HG02642 (cell line): ENCODE measurements around the gene MPND.

ENCODE experiments used
- ATAC-seq: cut with Tn5 transposase; IDR thresholded peaks from one replicate; pipeline ENCODE4 v1.9.1; 2021; ENCODE audit warnings: mild to moderate bottlenecking; ENCODE audit not compliant: unreplicated experiment, poor library complexity

The MPND gene

DNA sequence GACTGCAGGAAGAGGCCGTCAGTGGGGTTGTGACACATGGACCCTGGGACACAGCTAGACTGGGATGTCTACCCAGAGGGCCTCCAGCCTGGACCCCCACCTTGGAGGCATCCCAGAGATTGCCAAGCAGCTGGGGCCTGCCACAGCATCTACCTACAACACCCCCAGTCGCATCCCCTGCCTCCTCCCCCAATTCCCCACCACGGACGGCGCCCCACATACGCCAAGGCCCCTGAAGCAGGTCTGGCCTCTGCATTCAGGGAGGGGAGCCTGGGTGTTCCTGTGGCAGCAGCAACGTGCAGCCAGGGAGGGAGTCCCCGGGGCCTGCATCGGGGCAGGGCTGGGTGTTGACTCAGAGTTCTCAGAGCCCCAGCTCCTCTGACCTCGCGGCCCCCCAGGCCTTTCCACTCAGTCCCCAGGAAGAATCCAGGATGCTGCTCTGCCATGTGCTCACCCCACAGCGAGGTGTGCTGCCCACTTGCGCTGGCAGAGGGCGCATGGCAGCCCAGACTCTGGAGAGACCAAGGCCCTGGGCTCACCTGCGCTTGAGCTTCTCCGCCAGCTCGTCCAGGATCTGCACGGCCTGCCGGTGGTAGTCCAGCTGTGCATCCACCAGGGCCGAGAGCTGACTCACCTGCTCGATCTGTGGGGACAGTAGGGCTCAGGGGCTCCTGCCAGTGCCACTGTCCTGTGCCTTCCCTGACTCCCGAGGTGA, 19.6 kb downstream of the MPND start:
- ATAC-seq: no peak

DNA sequence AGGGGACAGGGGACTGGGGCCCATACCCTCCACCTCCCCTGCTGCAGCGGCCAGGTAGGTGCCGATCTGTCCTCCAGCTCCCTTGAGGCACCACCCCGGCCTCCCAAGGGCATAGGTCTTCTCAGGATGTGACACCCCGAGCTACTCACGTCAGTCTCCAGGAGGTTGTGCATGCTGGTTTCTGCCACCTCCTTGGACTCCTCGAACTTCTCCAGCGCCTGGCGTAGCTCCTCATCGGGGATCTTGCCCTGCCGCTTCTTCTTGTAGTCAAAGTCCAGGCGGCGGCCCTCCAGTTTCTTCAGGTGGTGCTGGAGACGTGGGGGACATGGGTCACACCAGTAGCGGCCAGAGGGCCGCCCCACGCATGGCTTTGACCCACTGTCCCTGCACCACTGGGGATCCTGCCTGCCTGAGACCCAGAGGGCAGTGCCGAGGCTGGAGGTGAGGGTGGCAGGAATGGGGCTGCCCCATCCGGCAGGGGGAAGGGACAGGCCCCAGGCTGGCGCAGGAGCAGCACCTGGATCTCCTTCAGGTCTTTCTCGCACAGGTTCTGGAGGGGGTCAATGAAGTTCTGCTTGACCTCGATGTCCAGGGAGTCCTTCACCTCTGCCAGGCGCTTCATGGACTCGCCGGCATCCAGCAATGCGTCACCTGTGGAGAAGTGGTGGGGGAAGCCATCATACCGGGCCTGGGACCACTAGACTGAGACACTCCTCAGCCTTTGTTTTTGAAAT, 20.4 kb downstream of the MPND start:
- ATAC-seq: no peak

DNA sequence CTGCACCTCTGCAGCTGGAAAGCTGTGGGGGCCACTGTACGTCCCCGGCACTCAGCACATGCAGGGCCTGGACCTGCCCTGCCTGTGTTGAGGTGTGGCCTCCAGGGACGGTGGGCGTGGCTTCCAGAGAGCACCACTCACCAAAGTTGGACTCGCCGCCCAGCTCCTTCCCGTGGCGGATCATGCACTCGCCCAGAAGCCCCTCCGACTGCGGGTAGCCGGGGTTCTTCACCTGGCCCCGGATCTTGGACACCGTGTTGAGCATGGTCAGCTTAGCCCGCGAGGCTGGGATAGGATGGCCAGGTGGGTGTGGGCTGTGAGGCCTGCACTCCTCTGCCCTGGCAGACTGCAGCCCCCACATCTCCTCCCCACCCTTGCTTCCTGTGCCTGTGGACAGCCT, 22.0 kb downstream of the MPND start:
- ATAC-seq: no peak

DNA sequence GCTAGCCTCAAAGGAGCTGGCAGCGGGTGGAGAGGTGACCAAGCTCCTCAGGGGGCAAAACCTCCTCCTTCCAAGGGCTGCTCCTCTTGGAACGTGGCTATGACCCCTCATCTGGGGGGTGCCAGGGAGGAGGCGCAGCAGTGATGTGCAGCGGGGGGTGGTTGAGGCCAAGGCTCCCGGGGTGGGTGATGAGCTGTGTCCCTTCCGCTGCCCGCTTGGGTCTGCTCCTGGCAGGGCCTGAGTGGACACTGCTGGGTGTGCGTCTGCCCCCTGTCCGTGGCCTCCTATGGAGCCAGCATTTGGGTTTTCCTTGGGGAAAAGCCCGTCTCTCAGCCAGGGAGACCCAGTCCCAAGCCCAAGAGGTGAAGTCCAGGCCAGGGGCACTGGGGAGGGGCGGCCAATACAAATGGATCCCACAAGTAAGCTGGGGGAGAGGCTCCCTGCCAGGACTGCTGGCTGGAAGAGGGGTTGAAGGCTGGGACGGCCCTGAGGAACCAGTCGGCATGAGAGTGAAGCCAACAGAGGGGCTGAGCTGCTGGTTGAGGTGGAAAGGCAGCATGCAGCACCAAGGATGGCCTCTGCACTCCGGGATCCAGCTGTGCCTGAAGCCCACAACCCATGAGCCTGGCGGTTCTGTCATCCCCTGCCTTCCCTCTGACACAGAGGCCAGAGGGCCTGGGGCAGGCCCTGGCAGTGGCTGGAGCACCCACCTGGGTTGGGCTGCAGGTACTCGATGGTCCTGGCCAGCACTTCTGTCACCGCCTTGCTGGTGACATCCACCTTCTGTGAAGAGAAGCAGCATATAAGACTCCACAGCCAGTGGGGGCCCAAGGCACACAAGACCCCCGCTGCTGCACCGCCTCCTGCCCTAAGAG, 22.7 kb downstream of the MPND start:
- ATAC-seq: no peak

DNA sequence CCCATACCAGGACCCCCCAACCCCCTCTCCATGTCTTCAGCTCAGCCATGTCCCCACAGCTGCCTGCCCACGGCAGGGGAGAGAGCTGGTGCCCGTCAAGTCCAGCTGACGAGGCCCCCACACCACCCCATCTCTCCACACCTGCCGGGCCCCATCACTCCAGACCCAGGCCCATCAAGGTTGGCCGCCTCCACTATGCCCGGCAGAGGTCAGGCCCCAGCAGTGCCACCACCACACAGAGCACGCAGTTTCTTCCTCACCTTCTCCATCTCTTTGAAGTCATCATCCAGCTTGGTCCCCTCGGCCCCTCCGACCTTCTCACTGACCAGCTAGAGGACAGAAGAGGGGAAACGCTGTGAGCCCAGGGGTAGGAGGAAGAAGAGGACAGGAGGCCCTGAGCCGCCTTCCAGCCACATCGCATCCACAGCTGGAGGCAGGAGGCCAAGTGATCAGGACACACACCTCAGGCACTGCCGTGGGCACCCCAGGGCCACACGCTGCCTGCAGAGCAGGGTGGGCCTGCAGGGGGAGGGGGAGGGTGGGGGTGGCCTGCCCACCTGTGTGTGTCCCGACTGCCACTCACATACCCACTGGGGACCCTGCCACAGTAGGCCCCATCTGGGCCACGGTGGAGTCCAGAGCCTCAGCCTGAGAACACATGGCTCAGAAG, 23.4 kb downstream of the MPND start:
- no peak for ATAC-seq

GRCh38 chr19:4367336-4367723, 24.0 kb downstream of the MPND start:
- no peak for ATAC-seq

- no peak for ATAC-seq
These were observed 24.4 kb downstream of the MPND start for GRCh38 chr19:4367781-4368127.

DNA sequence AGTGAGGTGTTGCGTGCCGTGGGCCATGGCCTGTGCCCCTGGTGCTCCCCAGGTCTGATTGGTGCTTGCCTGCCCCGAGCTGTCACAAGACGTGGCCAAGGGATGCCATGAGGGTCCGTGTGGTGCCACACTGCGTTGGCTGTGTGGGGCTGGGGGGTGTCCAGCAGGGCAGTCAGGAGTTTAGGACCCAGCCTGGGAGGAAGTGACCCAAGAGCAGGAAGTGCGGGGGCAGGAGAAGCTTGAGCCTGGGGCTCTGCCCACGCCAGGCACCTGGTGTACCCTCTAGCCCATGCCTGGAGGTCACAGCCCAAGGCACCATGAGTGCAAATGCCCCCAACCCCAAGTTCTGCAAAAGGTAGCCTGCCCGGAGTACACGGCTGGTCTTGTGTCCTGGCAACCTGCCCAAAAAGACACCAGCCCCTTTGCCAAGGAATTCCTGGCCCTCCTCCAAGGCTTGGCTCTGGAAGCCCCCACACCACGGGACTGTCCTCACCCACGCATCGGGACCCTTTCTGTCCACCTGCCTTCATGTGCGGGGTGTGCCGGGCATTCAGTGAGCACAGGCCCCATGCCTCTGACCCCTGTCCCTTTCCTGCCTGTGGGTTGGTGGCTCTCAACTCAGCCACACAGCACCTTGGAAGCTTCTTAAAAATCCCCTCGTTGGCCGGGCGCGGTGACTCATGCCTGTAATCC, 24.9 kb downstream of the MPND start:
- ATAC-seq: no peak

DNA sequence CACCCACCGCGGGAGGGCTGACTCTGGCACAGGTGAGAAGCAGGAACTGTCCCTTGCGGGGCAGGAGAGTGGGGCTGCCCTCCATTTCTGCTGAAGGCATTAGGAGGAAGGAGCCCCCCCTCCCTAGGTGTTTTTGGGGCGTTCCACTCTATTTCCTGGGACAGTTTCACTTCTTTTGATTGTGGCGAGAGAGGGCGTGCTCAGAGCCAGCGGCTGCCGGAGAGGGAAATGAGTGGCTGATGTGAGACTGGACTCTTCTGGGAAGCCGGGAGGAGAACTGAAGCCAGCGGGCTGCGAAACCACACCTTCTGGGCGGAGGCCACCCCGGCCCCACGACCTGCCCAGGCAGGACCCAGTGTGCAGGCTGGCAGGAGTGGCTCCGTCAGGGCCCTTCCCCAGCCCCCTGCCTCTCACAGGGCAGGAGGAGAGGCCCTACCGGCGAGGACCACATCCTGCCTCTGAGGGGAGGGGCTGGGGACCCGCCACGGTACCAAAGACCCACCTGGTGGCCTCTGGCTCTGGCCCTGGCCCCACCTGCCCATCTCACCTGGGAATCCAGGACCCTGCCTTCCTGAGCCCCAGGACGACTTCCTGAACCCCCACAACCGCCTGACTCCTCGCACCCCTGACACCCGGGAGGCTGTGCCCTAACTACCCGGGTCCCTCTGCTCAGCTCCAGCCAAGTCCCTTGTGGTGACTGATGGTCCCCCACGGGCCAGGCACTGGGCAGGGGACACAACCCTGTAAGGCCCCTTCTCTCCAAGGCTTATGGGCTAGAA, 25.9 kb downstream of the MPND start:
- peak; percentile 57 for ATAC-seq

- ATAC-seq: peak; percentile 50
These were observed 26.5 kb downstream of the MPND start for GRCh38 chr19:4369888-4370260.

DNA sequence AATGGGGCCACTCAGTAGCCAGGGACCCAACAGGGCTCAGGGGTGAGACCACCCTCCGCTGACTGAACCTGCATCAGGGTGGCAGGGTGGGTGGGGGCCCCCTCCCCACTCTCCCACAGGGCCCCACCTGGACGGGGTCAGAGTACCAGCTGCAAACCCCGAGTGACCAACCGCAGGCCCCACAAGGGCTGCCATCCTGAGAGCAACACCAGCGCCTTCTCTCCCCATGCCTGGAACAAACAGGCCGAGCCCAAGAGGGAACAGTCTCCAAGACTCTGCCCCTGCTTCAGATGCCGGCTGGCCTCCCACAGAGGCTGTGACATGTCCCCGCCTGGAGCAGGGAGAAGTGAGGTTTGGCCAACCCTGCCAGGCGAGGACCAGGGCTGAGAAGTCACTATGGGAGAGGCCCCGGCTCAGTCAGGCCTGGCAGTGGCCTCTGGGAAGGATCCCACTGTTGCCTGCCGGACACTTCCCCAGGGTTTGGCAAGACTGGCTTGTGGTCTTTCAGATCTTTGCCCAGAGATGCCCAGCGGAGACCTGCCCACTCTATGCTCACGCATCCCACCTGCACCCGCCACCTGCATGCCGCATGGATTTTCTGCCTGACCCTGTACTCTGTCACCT, 27.2 kb downstream of the MPND start:
- no peak for ATAC-seq

DNA sequence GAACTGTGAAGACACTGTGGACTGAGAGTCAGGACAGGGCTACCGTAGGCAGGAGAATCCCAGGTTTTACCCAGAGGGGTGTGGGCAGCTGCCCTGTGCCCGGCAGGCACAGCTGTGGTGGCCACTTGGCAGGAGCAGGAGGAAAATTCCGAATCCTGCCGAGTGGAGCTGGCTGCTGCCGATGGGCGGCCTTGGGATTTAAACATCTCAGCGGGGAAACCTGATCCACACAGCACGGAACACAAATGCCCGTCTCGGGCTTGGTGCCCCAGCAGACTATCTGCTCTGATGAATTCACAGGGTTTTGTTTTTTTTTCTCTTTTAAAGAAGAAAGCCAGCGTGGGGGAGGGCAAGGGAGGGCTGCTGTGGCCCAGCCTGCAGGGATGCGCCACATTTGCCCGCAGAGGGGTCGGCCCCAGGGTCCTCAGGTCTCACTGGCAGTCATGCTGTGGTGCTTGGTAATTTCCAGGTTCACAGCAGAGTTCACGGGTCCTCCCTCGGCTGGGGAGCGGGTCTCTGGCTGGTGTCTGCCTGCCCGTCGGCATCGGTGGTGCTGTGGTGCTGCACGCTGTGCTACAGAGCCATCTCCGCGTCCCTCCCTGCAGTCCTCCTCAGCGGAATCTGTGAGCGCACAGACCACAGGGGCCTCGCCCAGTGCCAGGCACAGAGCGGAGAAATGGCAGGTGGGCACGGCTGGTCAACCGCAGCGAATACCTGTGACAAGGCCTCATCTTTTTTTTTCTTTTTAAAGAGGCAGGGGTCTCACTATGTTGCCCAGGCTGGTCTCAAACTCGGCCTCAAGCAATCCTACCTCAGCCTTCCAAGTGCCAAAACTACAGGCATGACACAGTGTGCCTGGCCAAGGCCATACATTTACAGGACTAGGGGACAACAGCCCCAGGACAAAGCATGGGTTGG, 28.1 kb downstream of the MPND start:
- ATAC-seq: no peak

- no peak for ATAC-seq
These were observed 29.0 kb downstream of the MPND start for GRCh38 chr19:4372165-4373012.

- no peak for ATAC-seq
These were observed 29.6 kb downstream of the MPND start for GRCh38 chr19:4373013-4373367.

- no peak for ATAC-seq
These were observed 30.5 kb downstream of the MPND start for GRCh38 chr19:4373601-4374497.

DNA sequence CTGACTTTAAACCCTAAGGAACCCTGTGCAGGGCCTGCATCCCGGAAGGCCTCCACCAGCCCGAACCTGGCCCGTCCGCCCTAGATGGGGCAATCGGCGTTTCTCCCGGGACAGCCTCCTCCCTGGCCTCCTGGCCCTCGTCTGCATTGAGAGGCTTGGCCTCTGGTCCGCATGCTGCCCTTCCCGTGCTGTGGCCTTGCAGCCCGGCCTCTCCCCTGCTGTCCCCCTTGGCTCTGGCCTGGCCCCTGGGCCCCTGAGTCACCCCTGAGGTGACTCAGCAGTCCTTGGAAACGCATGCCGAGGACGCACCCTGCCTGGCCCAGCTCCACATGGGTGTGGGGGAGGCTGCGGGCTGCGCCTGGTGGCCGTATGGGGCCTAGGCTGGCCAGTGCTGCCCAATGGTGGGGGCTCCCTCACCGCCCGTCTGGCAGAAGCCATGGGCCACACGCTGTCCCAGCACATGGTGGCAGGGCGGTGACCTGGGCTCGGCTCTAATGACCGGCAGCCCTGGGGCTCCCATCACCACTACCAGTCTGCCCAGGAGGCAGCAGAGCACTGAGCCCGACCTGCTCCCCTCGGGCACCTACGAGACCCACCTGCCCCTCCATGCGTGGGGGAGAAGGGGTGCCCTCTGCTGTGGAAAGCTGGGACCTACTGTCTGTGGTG, 31.3 kb downstream of the MPND start:
- ATAC-seq: no peak
